GM12801 (cell line): ENCODE data around the gene HKDC1.

Source experiments
- CTCF ChIP-seq: IDR thresholded peaks from one replicate; pipeline ENCODE4 v1.5.1; 2011; ENCODE audit warnings: control low read depth; ENCODE audit not compliant: insufficient read length; ENCODE audit errors: extremely low read depth

The HKDC1 gene

GRCh38 chr10:69213591-69214311 is 6.4 kb upstream of the HKDC1 start:
- no peak for TF ChIP-seq CTCF

GRCh38 chr10:69214666-69215131 is 5.4 kb upstream of the HKDC1 start:
- no peak for TF ChIP-seq CTCF

GRCh38 chr10:69215405-69216171 is 4.5 kb upstream of the HKDC1 start:
- TF ChIP-seq CTCF, result no peak

GRCh38 chr10:69216577-69217118 is 3.5 kb upstream of the HKDC1 start:
- TF ChIP-seq CTCF, result no peak

- TF ChIP-seq CTCF, result no peak
Measured at GRCh38 chr10:69217119-69217754, 2.9 kb upstream of the HKDC1 start.

- TF ChIP-seq CTCF, result no peak
Measured at GRCh38 chr10:69218831-69219230, 1.3 kb upstream of the HKDC1 start.

- TF ChIP-seq CTCF, result no peak
Measured at GRCh38 chr10:69220507-69220906, 375 bp downstream of the HKDC1 start.
